Smooth muscle cell (in vitro differentiated cells): ENCODE measurements around the gene ANXA6. TPM values are rescaled to one million over a fixed set of nuclear protein-coding genes. Genes with fewer than 3 reads are reported as not detected.

Experiments
- DNase-seq: peaks from one replicate; lab custom pipeline; 2025; ENCODE audit not compliant: unreplicated experiment; lab: John Stamatoyannopoulos, UW
- H2AFZ ChIP-seq: fragments of 200-600 bp; sonication (generic); 2 replicates; pipeline ENCODE4 v1.6.0; 2016; ENCODE audit warnings: antibody characterized with exemption, low read depth, mild to moderate bottlenecking
- H3F3A ChIP-seq: fragments of 200-600 bp; sonication (generic); 2 replicates; pipeline ENCODE4 v1.6.0; 2017; ENCODE audit warnings: antibody characterized with exemption, low read depth
- H3K27ac ChIP-seq: fragments of 200-600 bp; sonication (generic); 2 replicates; pipeline ENCODE4 v1.5.1; 2016; ENCODE audit warnings: low read depth, mild to moderate bottlenecking
- H3K27me3 ChIP-seq: fragments of 200-600 bp; sonication (generic); 2 replicates; pipeline ENCODE4 v1.6.1; 2016; ENCODE audit warnings: low read depth, mild to moderate bottlenecking
- H3K36me3 ChIP-seq: fragments of 200-600 bp; sonication (generic); 2 replicates; pipeline ENCODE4 v1.5.1; 2016; ENCODE audit warnings: low read depth
- H3K4me1 ChIP-seq: fragments of 200-600 bp; sonication (generic); 2 replicates; pipeline ENCODE4 v1.5.1; 2016; ENCODE audit warnings: low read depth
- H3K4me2 ChIP-seq: fragments of 200-600 bp; sonication (generic); 2 replicates; pipeline ENCODE4 v1.6.0; 2016; ENCODE audit warnings: mild to moderate bottlenecking
- H3K4me3 ChIP-seq: fragments of 200-600 bp; sonication (generic); 2 replicates; pipeline ENCODE4 v1.5.1; 2016; ENCODE audit warnings: mild to moderate bottlenecking
- H3K79me2 ChIP-seq: fragments of 200-600 bp; sonication (generic); 2 replicates; pipeline ENCODE4 v1.6.0; 2016; ENCODE audit warnings: low read depth, mild to moderate bottlenecking
- H3K9ac ChIP-seq: fragments of 200-600 bp; sonication (generic); 2 replicates; pipeline ENCODE4 v1.6.0; 2016; ENCODE audit warnings: low read depth
- H3K9me3 ChIP-seq: fragments of 200-600 bp; sonication (generic); replicated peaks from 2 replicates; pipeline ENCODE4 v1.5.1; 2016; ENCODE audit warnings: low read depth
- H4K20me1 ChIP-seq: fragments of 200-600 bp; sonication (generic); 2 replicates; pipeline ENCODE4 v1.6.0; 2016; ENCODE audit warnings: low read depth
- WGBS: methylation state at CpG from one replicate; pipeline ENCODE4 v1.1.7; 2016; ENCODE audit warnings: low lambda C conversion rate; 5-methylcytosine and 5-hydroxymethylcytosine counted together
- polyA plus RNA-seq: library from polyadenylated mRNA; unstranded; fragments of >200 nt; fragmentation: Nextera tagmentation; extraction: Ambion mirVana; gene quantifications from 2 replicates; pipeline ENCODE4 v1.2.1, GENCODE V29; 2016
- total RNA-seq: library from RNA; depleted of rRNA; stranded (reverse); fragments of >200 nt; gene quantifications from 2 replicates; pipeline ENCODE4 v1.2.3, GENCODE V29; 2014
- TF ChIP-seq, protein P1 (sequence below): fragments of 200-600 bp; sonication (generic); IDR thresholded peaks from 2 replicates; pipeline ENCODE4 v1.5.1; 2017; ENCODE audit warnings: borderline replicate concordance, mild to moderate bottlenecking, antibody characterized with exemption; ENCODE audit not compliant: insufficient read depth, poor library complexity, severe bottlenecking

Gene ANXA6
- total and polyA plus RNA-seq, 2 experiments from 2014 or later, result 264 to 279 TPM

DNA sequence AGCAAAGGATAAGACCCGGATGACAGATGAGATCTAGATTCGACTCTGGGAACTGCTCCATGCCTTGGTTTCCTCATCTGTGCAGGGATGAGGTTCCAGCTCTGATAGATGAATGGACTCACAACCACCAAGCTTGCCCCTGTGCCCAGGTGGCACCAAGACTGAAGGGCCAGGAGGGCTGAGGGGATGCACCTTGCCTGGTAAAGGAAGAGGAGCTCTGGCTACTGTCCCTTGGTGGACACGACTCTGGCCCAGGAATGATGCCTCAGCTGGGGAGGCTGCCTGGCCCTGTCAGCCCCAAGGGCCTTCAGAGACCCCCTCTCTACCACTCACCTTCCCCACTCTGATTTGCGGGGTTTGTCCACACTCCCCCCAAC is 24.9 kb upstream of the ANXA6 start:
- no peak overlapping the region for H3K9ac ChIP-seq
- H3K36me3 ChIP-seq, result no peaks in the 10 kb centered on the region
- no peaks in the 10 kb centered on the region for H3K27me3 ChIP-seq
- no peaks in the 10 kb centered on the region for H3K9me3 ChIP-seq
- H4K20me1 ChIP-seq, result no peaks in the 10 kb centered on the region
- no peak overlapping the region for H3K4me3 ChIP-seq
- H2AFZ ChIP-seq, result no peak overlapping the region
- H3K4me2 ChIP-seq, result no peak overlapping the region
- WGBS, result 77% methylated on average over 4 of the region's 4 CpGs
- no peak for DNase-seq
- H3K4me1 ChIP-seq, result no peaks in the 10 kb centered on the region
- H3K27ac ChIP-seq, result no peak overlapping the region
- no peaks in the 10 kb centered on the region for H3F3A ChIP-seq
- no peaks in the 10 kb centered on the region for H3K79me2 ChIP-seq
- TF ChIP-seq, protein P1, sequence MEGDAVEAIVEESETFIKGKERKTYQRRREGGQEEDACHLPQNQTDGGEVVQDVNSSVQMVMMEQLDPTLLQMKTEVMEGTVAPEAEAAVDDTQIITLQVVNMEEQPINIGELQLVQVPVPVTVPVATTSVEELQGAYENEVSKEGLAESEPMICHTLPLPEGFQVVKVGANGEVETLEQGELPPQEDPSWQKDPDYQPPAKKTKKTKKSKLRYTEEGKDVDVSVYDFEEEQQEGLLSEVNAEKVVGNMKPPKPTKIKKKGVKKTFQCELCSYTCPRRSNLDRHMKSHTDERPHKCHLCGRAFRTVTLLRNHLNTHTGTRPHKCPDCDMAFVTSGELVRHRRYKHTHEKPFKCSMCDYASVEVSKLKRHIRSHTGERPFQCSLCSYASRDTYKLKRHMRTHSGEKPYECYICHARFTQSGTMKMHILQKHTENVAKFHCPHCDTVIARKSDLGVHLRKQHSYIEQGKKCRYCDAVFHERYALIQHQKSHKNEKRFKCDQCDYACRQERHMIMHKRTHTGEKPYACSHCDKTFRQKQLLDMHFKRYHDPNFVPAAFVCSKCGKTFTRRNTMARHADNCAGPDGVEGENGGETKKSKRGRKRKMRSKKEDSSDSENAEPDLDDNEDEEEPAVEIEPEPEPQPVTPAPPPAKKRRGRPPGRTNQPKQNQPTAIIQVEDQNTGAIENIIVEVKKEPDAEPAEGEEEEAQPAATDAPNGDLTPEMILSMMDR, result no peak

DNA sequence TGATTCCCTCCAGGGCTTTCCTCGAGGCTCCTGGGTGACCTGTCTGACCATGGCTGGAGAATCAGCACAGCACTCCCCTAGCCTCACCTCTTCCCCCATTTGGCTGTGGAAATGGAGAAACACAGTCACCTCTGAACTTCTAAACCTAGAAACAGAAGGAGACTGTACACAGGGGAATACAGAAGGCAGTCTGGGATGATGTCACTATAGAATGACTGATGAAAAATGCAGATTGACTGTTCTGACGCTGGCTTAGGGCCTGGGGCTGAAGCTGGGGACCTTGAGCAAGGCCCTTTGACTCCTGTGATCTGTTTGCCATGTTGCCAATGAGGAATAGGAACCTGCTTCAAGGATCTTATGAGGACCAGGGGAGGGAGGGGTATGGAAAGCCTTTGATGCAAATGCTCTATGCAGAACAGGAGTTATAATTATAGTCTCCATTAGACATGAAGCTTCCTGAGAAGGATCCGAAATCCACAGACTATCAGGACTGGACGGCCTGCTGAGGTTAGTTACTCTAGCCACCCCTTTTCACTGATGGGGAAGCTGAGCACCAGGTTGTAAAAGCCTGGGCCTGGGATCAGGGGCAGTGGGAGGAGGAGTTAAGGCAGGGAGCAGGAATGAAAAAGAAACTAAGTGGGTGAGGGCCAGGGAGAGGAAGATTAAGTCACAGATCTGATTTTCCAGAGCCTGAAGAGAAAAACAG is 24.4 kb upstream of the ANXA6 start:
- no peak overlapping the region for H2AFZ ChIP-seq
- H3K27me3 ChIP-seq, result no peaks in the 10 kb centered on the region
- WGBS, result 81% methylated on average over 4 of the region's 4 CpGs
- TF ChIP-seq, protein P1, result no peak
- no peaks in the 10 kb centered on the region for H3K79me2 ChIP-seq
- no peaks in the 10 kb centered on the region for H3K9me3 ChIP-seq
- H3K4me2 ChIP-seq, result no peak overlapping the region
- H3K9ac ChIP-seq, result no peak overlapping the region
- H4K20me1 ChIP-seq, result no peaks in the 10 kb centered on the region
- no peaks in the 10 kb centered on the region for H3K36me3 ChIP-seq
- H3K4me3 ChIP-seq, result no peak overlapping the region
- DNase-seq, result no peak
- no peaks in the 10 kb centered on the region for H3K4me1 ChIP-seq
- H3F3A ChIP-seq, result no peaks in the 10 kb centered on the region
- no peak overlapping the region for H3K27ac ChIP-seq

DNA sequence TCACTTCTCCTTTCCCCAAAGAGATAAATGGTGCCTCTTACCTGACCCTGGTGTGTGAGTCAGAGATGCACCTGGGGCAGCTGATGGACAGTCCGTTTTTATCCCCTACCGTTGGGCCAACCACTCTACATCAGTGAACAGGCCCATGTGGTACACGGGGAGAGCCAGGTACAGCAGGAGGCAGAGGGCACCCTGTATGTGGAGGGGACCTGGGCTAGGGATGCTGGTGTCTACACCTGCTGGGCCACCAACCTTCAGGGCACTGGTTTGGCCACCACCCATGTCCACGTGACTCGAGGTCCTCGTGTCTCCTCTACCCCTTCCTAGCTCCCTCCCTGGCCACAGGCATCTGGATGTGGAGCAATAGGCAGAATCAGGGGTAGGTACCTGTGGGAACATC is 22.7 kb upstream of the ANXA6 start:
- 95% methylated on average over 6 of the region's 6 CpGs for WGBS
- Histone ChIP-seq H3K9ac (no peak overlapping the region), H4K20me1 (no peaks in the 10 kb centered on the region), H3F3A (no peaks in the 10 kb centered on the region), H3K4me3 (no peak overlapping the region), H3K36me3 (no peaks in the 10 kb centered on the region), H3K27me3 (no peaks in the 10 kb centered on the region), H3K9me3 (no peaks in the 10 kb centered on the region), H2AFZ (no peak overlapping the region), H3K79me2 (no peaks in the 10 kb centered on the region), H3K4me2 (no peak overlapping the region), H3K4me1 (no peaks in the 10 kb centered on the region), H3K27ac (no peak overlapping the region)
- DNase-seq, result no peak
- TF ChIP-seq, protein P1, result no peak

DNA sequence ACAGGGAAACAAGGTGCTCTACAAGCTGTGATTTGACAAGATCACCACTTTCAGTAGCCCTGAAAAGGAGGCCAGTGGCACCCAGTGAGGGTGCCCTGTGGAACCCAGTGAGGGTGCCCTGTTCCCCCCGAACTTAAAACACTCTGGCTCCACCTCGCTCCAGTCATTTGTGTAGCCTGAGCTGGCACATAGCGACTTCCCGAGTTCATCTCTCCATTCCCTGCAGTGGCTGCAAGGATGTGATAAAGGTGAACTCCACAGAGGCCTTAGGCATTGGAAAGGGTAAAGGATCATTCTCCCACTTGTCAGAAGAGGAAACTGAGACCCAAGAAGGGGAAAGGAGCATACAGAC is 21.9 kb upstream of the ANXA6 start:
- Histone ChIP-seq H4K20me1 (no peaks in the 10 kb centered on the region), H3K4me2 (no peak overlapping the region), H3K9me3 (no peaks in the 10 kb centered on the region), H2AFZ (no peak overlapping the region), H3K36me3 (no peaks in the 10 kb centered on the region), H3F3A (no peaks in the 10 kb centered on the region), H3K27me3 (no peaks in the 10 kb centered on the region), H3K9ac (no peak overlapping the region), H3K79me2 (no peaks in the 10 kb centered on the region), H3K27ac (no peak overlapping the region), H3K4me3 (no peak overlapping the region), H3K4me1 (no peaks in the 10 kb centered on the region)
- no peak for DNase-seq
- TF ChIP-seq, protein P1, result no peak
- 98% methylated on average over 4 of the region's 4 CpGs for WGBS
